GM19099 (cell line): ENCODE measurements around the gene TEX9.

ENCODE experiments used
- POLR2A ChIP-seq: IDR thresholded peaks from 3 replicates; pipeline ENCODE4 v1.6.1; 2011; ENCODE audit warnings: low read depth; ENCODE audit not compliant: insufficient read length; ENCODE audit errors: extremely low read depth

Gene TEX9

DNA sequence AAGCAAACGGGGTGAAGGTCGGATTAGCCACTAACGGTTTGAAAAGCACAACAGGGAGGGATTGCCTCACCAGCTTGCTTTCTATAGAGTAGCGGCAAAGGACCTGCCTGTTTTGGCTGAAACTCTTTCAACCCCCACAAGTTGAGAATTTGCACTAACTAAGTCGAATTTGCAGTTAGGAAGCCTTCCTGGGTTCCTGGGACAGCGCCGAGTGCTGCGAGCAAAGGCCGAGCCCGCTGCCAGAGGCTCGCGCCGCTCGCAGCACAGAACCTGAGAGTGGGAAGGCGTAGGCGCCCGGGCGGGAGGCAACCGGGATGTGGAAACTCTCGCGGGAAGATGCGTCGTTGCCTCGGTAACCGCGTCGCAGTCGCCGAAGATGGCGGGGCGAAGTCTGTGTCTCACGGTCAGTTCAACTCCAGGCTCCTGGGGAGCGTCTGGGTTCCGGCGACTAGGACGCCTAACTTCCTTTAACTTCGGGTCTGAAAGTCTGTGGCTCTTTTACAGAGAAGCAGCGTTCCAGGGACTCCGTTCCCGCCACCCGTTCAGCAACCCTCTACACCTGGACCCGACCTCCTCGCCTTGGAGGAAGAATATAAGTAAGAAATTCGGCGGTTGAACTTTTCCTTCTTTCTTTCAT, at the start of gene TEX9:
TEX9 (plus strand) TSS at position 352 of the 637 bp plus-strand sequence; CDS start at position 377, 25 bp downstream.
- peak; percentile 98 for TF ChIP-seq POLR2A

DNA sequence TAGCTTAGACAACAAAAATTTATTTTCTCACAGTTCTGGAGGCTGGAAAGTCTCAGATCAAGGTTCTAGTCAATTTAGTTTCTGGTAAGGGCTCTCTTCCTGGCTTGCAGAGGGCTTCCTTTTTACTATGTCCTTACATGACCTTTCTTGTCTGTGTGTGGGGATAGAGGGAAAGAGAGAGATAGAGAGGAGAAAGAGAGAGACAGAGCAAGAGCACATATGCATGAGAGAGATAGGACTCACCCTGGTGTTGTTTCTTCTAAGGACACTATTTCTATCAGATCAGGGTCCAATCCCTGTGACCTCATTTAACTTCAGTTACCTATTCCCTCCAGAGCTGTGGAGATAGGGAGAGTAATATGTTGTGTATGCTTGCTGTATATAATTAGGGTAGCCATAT, 44.9 kb upstream of the TEX9 start:
- TF ChIP-seq POLR2A, result no peak

DNA sequence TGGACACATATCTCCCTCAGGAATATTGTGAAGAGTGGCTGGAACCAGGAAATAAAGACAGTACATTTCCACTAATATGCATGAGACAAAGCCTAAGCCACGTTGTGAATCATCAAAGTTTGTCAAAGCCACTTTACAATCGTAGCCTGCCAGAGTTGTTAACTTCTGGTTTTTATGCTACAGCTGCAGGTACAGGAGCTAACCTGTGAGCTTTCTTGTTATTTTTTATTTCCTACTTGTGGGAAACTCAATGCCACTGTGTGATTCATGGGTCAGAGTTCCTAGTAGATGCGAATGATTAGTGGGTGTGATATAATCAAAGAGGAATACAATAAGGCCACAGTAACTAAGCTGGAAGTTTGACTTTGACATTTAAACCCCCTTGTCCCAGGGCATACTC, 44.4 kb upstream of the TEX9 start:
- no peak for TF ChIP-seq POLR2A

DNA sequence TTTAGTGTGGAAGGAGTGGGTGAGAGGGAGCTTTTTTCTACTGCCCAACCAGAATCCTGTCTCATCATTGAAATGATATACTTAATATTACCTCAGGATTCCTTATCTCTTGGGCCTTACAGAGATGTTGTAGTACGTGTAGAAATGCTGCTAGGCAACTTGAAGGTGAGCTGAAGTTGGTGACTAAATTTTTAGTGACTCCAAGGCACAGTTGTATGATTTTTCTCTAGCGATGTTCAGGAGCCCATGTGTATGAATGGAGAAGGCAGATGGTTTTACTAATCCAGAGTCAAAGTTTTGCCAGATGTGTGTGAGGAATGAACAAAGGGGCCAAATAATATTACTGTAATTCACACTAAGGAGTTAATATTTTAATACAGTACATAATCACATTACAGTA, 42.8 kb upstream of the TEX9 start:
- TF ChIP-seq POLR2A, result no peak

DNA sequence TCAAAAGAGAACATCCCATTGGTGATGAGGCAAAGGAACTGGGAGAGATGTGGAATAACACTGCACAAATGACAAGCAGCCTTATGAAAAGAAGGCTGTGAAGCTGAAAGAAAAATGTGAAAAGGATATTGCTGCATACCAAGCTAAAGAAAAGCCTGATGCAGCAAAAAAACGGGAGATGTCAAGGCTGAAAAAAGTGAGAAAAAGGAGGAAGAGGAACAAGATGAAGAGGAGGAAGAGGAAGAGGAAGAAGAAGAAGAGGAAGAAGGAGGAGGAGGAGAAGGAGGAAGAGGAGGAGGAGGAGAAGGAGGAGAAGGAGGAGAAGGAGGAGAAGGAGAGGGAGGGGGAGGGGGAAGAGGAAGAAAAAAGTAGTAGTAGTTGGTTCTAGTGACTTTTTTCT, 41.8 kb upstream of the TEX9 start:
- TF ChIP-seq POLR2A, result no peak

DNA sequence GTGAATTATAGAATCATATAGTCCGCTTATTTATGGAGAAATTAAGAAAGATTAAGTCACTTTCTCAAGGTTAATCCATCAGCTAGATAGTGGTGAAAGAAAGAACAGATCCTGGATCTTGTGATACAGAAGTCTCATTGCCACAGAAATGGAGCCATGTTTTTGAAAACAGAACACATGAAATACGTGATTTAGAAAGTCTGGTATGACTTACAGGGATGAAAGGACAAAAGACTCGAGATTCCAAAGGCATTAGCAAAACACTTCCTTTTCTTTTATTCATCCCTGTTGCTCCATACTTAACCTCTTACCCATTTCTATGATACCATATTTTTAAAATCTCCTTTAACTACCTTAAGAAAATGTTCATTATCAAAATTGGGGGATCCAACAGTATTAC, 40.0 kb upstream of the TEX9 start:
- TF ChIP-seq POLR2A, result no peak

DNA sequence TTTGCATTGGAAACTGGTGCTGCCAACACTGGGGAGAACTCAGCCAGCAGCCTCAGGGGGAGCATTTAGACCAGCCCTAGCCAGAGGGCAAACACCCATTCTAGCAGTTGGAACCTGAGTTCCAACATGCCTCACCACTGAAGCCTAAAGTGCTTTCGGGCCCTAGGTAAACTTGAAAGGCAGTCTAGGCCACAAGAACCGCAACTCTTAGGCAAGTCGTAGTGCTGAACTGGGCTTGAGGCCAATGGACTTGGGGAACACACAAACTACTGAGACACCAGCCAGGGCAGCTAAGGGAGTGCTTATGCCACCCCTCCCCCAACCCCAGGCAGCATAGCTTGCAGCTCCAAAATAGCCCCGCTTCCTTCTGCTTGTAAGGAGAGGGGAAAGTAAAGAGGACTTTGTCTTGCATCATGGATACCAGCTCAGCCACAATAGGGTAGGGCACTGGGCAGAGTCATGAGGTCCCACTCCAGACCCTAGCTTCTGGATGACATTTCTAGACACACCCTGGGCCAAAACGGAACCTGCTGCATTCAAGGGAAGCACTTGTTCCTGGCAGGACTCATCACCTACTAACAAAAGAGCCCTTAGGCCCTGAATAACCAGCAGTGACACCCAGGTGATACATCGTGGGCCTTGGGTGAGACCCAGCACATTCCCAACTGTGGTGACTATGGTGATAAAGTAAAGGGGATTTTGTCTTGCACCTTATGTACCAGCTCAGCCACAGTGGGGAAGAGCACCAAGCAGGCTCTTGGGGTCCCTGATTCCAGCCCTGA, 37.3 kb upstream of the TEX9 start:
- no peak for TF ChIP-seq POLR2A

DNA sequence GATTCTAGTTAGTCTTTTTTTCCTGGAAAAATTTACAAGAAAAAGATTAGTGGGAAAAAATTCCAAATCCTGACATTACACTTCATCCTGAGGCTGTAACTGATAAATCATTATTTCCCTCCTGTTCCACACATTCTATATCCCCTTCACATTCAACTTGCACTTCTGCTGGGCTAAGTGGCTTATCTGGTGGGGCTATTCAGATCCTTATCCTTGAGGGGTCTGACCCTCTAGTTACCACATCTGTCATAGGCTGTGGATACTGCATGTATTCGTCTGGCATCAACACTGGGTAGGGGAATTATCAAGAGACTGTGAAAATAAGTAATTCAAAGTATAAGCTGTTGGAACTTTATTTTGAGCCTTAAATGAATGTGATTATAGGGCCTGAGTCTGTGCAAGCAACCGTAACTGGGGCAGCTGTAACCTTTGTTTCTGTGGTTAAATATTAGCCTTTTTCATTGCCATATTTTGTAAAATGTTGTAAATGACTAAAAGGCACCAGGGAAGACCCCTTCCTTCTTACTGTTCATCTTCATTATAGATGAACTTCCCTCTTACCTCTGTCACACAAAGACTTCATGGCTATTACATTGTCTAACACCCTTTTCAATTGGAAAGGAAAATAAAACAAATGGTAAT, 28.0 kb upstream of the TEX9 start:
- TF ChIP-seq POLR2A, result no peak

DNA sequence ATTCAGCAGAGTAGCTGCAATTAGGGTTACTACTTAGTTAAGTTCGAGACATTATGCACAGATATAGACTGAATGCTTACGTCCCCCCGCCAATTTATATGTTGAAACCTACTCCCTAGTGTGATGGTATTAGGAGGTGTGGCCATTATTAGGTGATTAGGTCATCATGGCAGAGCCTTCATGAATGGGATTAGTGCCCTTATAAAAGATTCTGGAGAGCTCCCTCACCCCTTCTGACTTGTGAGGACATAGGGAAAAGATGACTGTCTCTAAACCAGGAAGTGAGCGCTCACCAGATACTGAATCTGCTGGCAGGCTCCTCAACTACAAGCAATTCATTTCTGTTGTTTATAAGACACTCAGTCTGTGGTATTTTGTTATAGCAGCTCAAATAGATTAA, 25.6 kb upstream of the TEX9 start:
- no peak for TF ChIP-seq POLR2A

DNA sequence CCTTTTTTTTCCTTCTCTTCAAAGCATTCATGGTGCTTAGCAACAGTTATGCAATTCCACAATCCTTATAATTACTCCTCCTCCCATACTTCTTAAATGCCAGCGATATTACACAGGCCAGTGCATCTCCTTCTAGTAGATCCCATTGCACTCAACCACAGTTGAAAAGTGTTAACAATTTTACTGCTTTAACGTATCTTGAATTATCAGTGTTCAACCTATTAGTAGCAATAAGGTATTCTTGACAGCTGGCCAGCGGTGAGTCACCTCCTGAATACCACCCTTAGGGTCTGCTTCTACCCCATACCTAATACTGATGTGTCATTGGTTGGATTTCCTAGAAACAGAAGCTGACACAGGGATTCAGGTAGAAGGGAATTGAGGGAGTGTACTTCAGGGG, 24.0 kb upstream of the TEX9 start:
- TF ChIP-seq POLR2A, result no peak

DNA sequence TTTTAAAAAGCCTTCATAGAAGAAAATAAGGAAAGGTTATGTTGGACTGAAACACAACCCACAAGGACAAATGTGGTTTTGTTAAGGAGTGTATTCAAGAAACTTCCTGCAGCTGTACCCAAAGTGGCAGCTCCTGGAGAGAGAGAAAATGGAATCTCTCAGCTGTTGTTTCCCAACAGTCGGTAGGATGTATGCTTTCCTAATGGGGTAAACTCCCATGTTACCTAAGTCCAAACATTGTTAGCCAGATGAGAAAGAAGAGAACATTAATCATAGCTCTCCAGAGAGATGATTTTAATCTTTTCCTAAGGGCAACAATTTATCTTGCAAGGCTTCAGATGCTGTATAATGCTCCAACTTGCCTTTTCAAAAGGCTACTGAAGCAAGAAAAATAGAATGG, 22.6 kb upstream of the TEX9 start:
- no peak for TF ChIP-seq POLR2A

DNA sequence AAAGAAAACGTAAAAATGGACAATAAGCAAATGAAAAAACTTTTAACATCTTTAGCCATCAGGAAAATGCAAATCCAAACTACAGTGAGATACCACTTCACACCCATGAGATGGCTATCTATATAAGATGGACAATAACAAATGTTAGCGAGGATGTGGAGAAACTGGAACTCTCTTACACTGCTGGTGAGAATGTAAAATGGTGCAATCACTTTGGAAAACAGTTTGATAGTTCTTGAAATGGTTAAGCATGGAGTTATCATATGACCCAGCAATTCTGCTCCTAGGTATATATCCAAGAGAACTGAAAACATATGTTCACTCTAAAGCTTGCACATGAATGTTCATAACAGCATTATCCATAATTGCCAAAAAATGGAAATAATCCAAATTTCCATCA, 21.3 kb upstream of the TEX9 start:
- no peak for TF ChIP-seq POLR2A

DNA sequence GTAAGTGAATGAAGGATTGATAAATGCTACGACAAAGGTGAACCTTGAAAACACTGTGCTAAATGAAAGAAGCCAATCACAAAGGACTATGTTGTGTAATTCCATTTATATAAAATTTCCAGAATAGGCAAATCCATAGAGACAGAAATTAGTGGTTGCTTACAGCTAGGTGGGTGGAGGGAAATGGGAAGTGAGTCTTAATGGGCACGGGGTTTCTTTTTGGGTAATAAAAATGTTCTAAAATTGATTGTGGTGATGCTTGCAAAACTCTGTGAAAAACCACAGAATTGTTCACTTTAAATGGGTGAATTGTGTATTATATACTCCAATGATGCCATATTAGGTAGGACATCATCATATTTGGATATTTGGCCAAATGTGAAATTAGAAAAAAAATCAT, 20.9 kb upstream of the TEX9 start:
- TF ChIP-seq POLR2A, result no peak

DNA sequence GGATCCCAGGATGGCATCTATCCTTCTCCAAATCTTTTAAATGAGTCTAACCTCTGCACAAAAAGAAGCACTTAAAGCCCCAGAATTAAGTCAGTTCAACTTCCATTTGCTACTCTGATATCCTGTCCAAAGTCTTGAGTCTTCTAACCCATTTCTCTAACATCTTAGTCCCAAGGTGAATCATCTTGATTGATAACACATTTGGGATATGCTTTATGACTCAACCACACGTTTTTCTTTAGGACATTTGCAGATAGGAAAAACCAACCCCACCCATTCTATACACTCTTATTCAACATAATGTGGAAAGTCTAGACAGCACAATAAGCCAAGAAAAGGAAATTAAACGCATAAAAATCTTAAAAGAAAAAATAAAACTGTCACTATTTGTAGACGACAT, 18.8 kb upstream of the TEX9 start:
- TF ChIP-seq POLR2A, result no peak

DNA sequence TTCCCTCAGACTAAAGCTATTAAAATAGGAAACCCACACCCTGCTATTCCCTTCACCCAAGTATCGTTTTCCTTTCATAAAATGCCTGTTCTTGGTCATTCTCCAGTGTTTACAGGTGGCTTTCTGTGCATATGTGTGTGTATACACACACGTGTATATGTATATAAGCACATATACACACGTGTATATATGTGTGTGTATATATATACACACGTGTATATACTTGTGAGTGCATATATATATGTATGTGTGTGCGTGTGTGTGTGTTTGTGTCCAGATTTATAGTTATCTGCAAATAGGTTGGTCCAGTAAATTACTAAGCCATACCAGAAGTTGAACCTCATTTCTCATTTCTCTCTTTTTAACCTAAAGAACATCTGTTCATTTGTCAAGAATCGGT, 15.7 kb upstream of the TEX9 start:
- no peak for TF ChIP-seq POLR2A

DNA sequence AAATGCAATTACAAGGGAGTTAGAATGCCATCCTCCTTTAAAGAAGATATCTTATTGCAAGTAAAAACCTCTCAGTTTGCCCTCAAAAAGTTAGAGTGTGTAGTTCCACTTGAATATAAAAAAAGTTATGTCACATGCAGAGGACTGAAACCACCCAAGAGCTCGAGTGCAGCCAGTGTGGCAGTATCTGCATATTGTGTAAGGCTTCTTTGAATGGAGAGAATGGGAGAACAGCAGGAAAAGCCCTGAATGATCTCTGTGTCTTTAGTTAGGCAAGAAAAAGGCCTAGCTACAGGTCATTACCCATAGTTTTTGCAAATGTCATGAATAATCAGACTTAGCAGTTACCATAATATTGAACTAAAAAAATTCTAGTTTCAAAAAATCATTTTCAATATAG, 13.9 kb upstream of the TEX9 start:
- no peak for TF ChIP-seq POLR2A

DNA sequence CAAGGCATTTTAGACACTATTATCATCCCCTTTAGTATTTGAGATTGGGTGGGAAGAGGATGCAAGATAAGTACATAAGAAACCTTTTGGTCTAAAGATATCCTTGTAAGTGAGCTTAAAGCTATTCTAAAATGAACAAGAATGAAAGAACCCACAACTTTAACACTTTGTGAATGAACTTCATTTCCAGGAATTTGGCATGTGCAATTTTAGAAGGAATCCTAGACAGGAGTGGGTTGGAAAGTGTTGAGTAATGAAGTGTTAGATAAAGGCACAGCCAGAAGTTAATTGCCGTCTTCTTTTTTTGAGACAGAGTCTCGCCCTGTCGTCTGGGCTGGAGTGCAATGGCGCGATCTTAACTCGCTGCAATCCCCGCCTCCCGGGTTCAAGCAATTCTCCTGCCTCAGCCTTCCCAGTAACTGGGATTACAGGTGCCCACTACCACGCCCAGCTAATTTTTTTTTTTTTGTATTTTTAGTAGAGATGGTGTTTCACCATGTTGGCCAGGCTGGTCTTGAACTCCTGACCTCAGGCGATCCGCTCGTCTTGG, 13.2 kb upstream of the TEX9 start:
- TF ChIP-seq POLR2A, result no peak

DNA sequence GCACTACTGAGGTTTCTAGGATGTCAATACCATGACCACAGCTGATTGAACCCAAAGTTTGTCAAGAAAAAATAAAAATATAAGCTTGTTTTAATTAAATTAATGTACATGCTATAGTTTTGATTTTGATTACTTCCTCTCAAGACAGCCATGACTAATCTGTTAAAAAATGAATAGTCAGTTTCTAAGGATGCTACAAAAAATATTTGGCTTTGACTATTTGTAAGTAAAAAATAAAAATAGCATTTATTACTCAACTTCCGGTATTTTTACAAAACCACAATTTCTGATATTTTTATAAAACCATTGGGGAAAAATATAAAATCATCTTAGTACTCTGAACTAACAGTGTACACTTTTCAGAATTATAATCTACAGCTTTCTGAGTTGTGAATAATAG, 12.1 kb upstream of the TEX9 start:
- no peak for TF ChIP-seq POLR2A
